GM21528 (cell line): ENCODE data around the gene SLFN11.
"Not testable (repeated sequence)": the region's sequence is repeated elsewhere in the genome, so short reads cannot be mapped to it uniquely, and the experiment has no call there.

Source experiments
- ATAC-seq: cut with Tn5 transposase; IDR thresholded peaks from one replicate; pipeline ENCODE4 v1.9.1; 2021; ENCODE audit warnings: mild to moderate bottlenecking, moderate library complexity; ENCODE audit not compliant: unreplicated experiment, low FRiP score

Gene SLFN11

GRCh38 chr17:35373534-35373983 is at the start of gene SLFN11:
TSS of gene SLFN11 (minus strand) at chr17:35373621. CDS start at chr17:35363807, 9,814 bp downstream.
- ATAC-seq: peak; percentile 50

GRCh38 chr17:35421069-35421468 is 47.6 kb upstream of the SLFN11 start:
- not testable (repeated sequence) for ATAC-seq

DNA sequence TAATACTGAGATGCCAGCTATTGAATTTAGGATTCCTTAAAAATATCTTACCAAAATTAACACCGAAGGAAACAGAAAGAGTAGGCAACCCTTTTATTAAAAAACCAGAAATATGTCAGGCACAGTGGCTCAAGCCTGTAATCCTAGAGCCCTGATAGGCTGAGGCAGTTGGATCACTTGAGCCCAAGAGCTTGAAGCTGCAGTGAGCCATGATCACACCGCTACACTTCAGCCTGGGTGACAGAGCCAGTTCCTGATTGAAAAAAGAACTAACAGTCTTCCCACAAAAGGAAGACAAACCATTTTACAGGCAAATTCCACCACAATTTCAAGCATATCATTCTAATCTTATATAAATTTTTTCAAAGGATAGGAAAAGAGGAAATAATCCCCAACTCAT is 43.2 kb upstream of the SLFN11 start:
- no peak for ATAC-seq

DNA sequence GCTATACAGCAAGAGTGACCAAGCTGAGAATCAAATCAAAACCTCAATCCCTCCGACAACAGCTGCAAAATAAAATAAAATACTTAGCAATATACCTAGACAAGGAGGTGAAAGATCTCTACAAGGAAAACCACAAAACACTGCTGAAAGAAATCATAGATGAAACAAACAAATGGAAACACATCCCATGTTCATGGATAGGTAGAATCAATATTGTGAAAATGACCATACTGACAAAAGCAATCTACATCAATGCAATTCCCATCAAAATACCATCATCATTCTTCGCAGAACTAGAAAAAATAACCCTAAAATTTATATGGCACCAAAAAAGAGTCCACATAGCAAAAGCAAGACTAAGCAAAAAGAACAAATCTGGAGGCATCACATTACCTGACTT is 41.3 kb upstream of the SLFN11 start:
- ATAC-seq: not testable (repeated sequence)

- no peak for ATAC-seq
These were observed 40.8 kb upstream of the SLFN11 start for GRCh38 chr17:35414247-35414646.

DNA sequence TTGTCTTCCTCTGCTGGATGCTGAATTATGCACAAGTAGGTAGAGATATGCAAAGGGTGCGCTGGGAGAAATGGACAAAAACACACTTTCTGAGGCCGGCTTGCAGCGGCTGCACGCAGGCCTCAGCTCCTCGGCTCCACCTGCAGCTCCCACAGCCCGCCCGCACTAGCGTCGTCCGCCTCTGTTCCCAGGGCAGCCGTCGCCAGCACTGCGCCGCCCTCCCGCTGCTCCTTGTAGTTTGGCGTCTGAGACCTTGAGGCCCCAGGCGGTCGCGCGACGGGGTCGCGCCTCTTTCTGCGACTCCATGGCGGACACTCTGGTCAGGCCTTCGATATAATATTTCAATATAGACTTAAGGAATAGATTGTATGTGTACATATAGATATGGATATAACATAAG is 34.1 kb upstream of the SLFN11 start:
- ATAC-seq: no peak

DNA sequence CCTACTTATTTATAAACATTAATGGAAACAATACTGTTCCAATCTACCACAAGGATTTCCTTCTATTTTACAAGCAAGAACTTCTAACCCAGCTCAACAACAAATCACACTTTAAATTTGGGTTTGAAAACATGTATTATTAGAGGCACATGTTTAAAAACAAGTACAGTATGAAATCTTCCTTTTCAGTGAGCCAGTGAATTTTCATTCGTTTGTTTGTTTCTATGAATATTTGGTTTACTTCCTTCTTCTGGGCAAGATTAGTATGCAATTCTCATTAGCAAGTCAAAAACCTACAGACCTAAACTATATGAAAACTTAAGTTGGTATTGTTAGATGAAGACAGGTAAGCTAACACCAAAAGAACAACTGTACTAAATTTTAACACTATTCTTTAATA is 33.1 kb upstream of the SLFN11 start:
- ATAC-seq: no peak

DNA sequence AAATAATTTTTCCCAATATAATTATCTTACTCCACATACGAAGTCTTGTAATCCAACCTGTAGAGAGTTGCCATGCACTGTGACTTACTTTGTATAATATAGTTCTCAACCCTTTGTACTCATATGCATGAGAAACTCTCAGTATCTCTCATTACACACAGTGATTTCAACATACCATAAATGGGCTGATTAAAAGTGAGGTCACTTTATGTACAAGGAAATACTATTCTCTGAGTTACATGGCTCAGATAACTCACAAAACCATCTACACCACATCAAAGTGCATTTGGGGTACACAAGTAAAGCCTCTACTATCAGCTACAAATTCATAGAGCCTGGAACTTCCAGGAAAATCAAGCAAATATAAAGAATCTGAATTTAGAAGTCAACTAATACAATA is 30.9 kb upstream of the SLFN11 start:
- ATAC-seq: no peak

DNA sequence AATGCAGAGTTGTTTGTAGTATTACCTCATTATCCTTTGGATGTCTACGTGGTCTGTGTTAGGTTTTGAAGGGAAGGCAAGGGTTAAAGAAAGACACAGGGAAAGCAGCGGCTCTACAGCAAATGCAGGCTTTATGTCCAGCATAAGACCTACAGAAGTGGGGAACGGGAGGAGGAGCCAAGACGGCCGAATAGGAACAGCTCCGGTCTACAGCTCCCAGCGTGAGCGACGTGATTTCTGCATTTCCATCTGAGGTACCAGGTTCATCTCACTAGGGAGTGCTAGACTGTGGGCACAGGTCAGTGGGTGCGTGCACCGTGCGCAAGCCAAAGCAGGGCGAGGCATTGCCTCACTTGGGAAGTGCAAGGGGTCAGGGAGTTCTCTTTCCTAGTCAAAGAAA is 20.4 kb upstream of the SLFN11 start:
- not testable (repeated sequence) for ATAC-seq

GRCh38 chr17:35390663-35391062 is 17.2 kb upstream of the SLFN11 start:
- ATAC-seq: no peak

DNA sequence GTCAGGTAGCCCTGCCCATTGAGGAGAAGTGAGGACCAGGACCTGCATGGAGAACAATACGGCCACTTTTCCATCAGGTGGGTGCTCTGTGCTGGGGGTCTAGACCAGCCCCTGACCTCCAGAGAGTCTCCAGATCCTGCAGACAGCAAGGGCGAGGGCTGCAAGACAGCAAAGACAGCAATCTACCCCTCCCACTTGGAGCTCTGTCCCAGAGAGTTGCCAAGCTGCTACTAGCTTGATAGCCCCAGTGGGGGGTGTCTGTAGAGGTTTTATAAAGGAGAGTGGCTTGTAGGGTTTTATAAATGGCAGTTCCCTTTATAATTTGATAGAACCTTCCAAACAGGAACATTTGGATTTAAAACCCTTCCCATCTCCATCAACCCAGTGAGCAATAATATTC is 16.7 kb upstream of the SLFN11 start:
- no peak for ATAC-seq

DNA sequence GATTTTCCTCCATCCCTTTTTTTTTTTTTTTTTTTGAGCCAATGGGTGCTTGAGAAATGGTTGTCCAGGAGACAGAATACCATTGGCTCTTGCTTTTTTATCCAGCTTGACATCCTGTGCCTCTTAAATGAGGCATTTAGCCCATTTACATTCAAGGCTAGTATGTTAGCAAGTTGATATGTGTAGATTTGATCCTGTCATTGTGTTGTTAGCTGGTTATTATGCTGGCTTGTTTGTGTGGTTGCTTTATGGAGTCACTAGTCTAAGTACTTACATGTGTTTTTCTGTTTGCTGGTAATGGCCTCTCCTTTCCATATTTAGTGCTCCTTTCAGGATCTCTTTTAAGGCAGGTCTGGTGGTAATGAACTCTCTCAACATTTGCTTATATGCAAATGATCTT is 14.1 kb upstream of the SLFN11 start:
- no peak for ATAC-seq

DNA sequence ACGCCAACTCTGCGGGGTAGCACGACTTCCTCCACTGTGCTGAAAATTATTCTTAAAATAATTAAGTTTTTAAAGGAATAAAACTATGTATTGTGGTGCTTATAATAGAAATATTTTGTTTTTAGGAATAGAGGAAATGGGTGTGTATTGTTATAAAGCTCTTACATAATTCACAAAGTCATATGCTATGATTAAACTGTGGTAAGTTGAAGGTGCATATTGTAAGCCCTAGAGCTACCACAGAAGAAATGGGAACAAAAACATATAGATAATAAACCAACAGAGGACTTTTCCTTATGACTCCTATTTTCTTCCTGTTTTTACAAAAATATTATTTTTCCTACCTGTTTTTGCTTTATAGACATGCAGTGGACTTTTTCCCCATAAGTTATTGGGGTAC is 4.3 kb upstream of the SLFN11 start:
- no peak for ATAC-seq

DNA sequence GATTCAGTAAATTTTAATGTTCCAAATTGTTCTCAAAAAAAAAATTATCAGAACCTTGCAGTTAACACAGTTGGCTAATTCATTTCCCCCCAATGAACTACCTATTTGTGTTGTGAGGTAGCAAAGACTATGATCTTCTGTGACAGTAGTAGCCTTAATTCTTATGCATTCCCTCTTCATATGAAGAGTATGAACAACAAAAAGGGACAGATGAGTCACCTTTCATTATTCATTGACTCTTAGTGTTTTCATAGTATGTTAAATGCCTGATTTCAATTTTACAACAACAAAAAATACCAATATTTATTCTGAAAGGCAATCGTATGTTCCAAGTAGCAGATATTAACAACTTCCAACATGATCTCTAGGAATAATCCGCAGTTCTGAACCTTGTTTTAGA is 3.6 kb upstream of the SLFN11 start:
- ATAC-seq: no peak

GRCh38 chr17:35376245-35376644 is 2.8 kb upstream of the SLFN11 start:
- ATAC-seq: no peak

DNA sequence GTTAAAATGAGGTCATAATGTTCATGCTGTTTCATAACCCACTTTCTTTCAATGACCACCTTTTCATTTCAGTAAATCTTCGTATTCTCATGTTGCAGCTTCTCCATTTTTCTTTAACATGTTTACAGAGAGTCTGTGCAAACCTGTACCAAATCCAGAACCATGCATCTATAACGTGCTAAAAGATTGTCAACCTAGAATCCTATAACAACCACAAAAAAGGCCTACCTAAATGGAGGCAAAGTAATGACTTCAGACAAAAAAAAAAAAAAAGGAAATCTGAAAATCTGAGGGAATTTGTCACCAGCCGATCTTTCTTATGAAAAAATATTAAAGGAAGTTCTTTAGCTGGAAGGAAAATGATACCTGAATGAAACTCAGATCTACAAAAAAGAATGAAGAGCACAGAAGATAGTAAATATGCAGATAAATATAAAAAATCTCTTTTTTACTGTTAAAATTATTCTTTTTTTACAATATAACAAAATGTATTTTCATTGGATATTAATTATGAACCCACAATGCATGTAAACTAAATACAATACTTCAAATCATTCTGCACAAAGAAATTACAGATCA is 1.4 kb upstream of the SLFN11 start:
- no peak for ATAC-seq

DNA sequence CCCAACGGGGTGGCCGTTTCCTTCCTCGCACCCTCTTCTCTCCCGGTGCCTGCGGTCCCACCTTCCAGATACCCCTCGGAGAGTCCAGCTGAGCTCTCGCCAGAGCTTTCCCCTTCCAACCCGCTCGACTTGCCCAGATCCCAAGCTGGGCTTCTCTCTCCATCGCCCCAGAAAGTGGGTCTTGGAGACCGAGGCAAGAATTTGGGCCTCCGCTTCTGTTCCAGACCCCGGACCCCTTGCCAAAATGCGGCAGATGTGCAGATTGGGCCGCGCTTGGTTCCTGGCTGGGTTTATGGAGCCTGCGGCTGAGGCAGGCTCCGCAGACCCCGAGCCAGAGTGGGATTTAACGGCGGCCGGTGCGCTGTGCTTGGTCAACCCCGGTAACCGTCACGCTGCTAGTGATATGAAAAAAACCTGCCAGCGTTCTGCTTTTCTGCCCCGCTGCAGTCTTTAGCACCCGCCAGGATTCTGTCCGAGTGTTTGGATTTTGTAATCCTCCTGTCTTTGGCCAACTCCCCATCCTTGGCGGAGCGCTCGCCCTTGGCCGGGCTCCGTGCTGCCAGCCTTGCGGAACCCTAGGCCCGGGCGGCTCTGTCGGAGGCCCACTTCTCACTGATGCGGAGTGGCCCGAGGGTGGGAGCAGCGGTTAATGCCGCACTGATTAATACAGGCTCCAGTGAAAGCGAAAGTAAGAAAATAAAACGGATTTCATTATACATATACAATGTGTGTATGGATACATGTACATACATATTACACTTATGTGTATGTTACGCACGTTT is 754 bp upstream of the SLFN11 start:
- ATAC-seq: peak; percentile 55

DNA sequence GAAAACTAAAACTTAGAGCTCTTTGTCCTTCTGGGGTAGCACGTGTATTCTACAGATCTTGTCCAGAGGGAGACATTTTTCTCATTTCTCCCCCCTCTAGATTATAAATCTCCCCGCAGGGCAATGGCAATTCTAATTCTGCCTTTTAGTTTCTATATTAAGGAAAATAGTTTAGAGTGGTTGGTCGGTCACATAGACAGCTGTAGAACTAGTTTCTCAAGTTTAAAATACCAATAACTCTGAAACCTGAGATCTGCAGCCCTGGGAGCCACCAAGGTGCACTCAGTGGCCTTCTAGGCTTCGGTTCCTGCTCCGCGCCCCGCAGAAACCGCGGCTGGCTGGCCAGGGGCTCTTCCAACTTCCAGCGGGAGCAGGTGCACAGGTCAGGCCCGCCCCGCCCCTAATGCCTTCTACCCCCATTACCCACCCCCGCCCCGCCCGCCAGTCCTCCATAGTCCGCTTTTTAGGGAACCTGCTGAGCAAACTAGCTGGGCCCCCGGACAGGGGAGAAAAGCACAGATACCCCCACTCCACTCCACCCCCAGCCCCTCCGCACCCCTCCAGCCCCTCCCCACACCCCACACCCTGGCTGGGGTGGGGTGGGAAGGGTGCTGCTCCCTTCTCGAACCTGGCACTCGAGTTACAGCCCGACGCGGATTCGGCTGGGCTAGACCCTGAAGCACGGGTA is 431 bp downstream of the SLFN11 start:
- peak; percentile 3 for ATAC-seq

- ATAC-seq: no peak
These were observed 1.5 kb downstream of the SLFN11 start for GRCh38 chr17:35371934-35372333.

- ATAC-seq: peak; percentile 89
These were observed 5.2 kb downstream of the SLFN11 start for GRCh38 chr17:35368081-35368830.

GRCh38 chr17:35361027-35361426 is 12.4 kb downstream of the SLFN11 start:
- no peak for ATAC-seq
